Breast epithelium (tissue), 3 donors: ENCODE results near the gene RCBTB1.

Source experiments
- POLR2A ChIP-seq: fragments of 450-650 bp; IDR thresholded peaks from one replicate; pipeline ENCODE4 v1.6.1; 2016; ENCODE audit warnings: antibody characterized with exemption, mild to moderate bottlenecking, moderate library complexity
- POLR2AphosphoS5 ChIP-seq, 3 donors: sonication (generic); formaldehyde crosslinking; IDR thresholded peaks; one replicate each; pipeline ENCODE4 v1.6.1; 2017; ENCODE audit warnings: antibody characterized with exemption in 3 of 3
- TF ChIP-seq, protein P1 (sequence below), 3 donors: fragments of 450-650 bp; IDR thresholded peaks; one replicate each; pipeline ENCODE4 v1.5.1; 2016 to 2017; ENCODE audit warnings: antibody characterized with exemption in 3 of 3, mild to moderate bottlenecking in 3 of 3, moderate library complexity in 3 of 3

DNA sequence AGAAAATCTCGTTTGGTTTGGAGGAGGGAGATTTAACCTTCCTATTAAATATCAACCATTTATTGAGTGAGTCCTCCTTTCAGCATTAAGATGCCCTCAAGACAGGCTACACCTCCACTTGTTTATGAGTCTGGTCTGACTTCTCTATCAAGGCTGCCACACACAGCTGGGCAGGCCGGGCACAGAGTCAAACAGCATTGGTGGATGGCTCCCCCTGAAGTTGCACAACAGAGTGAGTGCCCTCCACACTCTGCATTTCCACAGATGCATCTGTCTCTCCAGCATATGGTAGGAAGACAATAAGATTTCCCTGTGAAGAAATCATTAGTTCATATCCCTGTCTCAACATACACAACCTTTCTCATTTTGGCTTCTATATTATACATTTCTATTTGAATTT is 58.2 kb downstream of the RCBTB1 start:
- TF ChIP-seq, protein P1, sequence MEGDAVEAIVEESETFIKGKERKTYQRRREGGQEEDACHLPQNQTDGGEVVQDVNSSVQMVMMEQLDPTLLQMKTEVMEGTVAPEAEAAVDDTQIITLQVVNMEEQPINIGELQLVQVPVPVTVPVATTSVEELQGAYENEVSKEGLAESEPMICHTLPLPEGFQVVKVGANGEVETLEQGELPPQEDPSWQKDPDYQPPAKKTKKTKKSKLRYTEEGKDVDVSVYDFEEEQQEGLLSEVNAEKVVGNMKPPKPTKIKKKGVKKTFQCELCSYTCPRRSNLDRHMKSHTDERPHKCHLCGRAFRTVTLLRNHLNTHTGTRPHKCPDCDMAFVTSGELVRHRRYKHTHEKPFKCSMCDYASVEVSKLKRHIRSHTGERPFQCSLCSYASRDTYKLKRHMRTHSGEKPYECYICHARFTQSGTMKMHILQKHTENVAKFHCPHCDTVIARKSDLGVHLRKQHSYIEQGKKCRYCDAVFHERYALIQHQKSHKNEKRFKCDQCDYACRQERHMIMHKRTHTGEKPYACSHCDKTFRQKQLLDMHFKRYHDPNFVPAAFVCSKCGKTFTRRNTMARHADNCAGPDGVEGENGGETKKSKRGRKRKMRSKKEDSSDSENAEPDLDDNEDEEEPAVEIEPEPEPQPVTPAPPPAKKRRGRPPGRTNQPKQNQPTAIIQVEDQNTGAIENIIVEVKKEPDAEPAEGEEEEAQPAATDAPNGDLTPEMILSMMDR (IDR thresholded peaks at IDR 0.05): no peak
- no peak for TF ChIP-seq POLR2A
- no peak for TF ChIP-seq POLR2AphosphoS5 (IDR thresholded peaks at IDR 0.05)
